ENCODE results near the gene SLC25A21. TPM values are rescaled to one million over a fixed set of nuclear protein-coding genes. Genes with fewer than 3 reads are reported as not detected.
A peak's percentile ranks its signal among the peaks of the same experiment; 100 is the strongest.

Gene SLC25A21
- total RNA-seq, 2 donors from 2014 or later: 1.2 TPM; not detected in 1

GRCh38 chr14:36975834-36976233 is 196.6 kb downstream of the SLC25A21 start:
- H3K9me3 ChIP-seq: no peaks in the 10 kb centered on the region
- H3K27me3 ChIP-seq (replicated peaks; ENCODE audit: insufficient read depth): no peaks in the 10 kb centered on the region
- H3K36me3 ChIP-seq: no peaks in the 10 kb centered on the region
- ATAC-seq (ENCODE audit: insufficient number of reproducible peaks, low FRiP score, low read depth) (no peak), DNase-seq (ENCODE audit: low spot score) (no peak)
- H3K4me3 ChIP-seq: no peak overlapping the region
- no peak for TF ChIP-seq CTCF (IDR thresholded peaks at IDR 0.05)
- H3K27ac ChIP-seq: no peak overlapping the region
- peaks cover 7 to 18% of the 10 kb centered on the region in 2 donors for H3K4me1 ChIP-seq (ENCODE audit: control insufficient read depth in 1 of 2, low read depth in 2 of 2)

DNA sequence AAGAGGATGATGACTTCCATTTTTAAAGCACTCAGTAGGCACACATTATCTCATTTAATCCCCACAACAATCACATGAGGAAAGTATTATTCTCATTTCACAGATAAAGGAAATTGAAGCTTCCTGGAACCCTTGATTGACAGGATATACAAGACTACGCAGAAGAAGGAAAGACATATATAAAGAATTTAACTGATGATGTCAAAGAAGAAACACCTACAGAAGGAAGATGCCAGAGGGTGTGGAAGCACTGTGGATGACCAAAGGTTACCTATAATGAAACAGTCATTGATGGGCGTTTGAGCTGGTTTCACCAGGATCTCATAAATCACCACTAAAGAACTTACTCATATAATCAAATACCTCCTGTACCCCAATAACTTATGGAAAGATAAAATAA is 197.4 kb downstream of the SLC25A21 start:
- Histone ChIP-seq H3K27ac (peak overlapping the region in 1 of 2 donors; percentile 85), H3K4me1 (ENCODE audit: control insufficient read depth in 1 of 2, low read depth in 2 of 2) (peaks cover 7 to 18% of the 10 kb centered on the region in 2 donors), H3K36me3 (no peaks in the 10 kb centered on the region), H3K27me3 (replicated peaks; ENCODE audit: insufficient read depth) (no peaks in the 10 kb centered on the region), H3K4me3 (no peak overlapping the region), H3K9me3 (no peaks in the 10 kb centered on the region)
- DNase-seq (ENCODE audit: low spot score): no peak
- no peak for ATAC-seq (ENCODE audit: insufficient number of reproducible peaks, low FRiP score, low read depth)
- no peak for TF ChIP-seq CTCF (IDR thresholded peaks at IDR 0.05)

DNA sequence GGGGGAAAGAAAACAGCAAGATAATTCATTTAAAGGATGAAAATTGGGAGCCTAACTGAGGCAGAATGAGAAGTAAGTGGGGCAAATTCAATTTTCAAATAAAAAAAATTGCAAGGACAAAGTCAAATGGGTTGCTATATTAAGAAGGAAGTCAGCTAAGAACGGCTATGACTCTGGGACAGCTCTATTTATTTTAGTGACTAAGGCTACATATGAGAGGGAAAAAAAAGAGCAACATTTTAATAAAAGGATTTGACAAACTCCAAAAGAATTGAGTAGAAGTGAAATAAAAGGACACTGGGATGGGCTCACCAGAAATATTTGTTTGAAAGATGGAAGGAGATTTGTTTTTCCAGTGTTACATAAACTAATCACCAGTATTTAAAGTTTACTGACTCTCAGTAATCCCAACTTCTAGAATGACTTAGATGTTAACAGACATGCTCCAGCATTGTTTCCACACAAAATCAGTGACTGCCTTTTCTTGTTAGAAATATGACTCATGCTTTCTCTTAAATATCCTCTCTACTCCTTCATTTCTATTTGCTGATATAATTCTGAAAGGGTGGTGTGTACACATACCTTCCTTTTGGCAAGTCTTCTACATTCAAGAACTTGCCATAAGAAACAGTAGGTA is 198.5 kb downstream of the SLC25A21 start:
- ATAC-seq (ENCODE audit: insufficient number of reproducible peaks, low FRiP score, low read depth): peak; percentile 80
- no peaks in the 10 kb centered on the region for H3K36me3 ChIP-seq
- no peak overlapping the region for H3K4me3 ChIP-seq
- H3K27ac ChIP-seq: peak overlapping the region; percentile 62 to 85
- DNase-seq (ENCODE audit: low spot score): no peak
- no peak for TF ChIP-seq CTCF (IDR thresholded peaks at IDR 0.05)
- H3K9me3 ChIP-seq: no peaks in the 10 kb centered on the region
- H3K4me1 ChIP-seq (ENCODE audit: control insufficient read depth in 1 of 2, low read depth in 2 of 2): peaks cover 7 to 18% of the 10 kb centered on the region in 2 donors
- H3K27me3 ChIP-seq (replicated peaks; ENCODE audit: insufficient read depth): no peaks in the 10 kb centered on the region

GRCh38 chr14:36971263-36971855 is 201.0 kb downstream of the SLC25A21 start:
- no peak for ATAC-seq (ENCODE audit: insufficient number of reproducible peaks, low FRiP score, low read depth)
- no peaks in the 10 kb centered on the region for H3K36me3 ChIP-seq
- no peaks in the 10 kb centered on the region for H3K9me3 ChIP-seq
- no peak for DNase-seq (ENCODE audit: low spot score)
- H3K27me3 ChIP-seq (replicated peaks; ENCODE audit: insufficient read depth): no peaks in the 10 kb centered on the region
- no peak for TF ChIP-seq CTCF (IDR thresholded peaks at IDR 0.05)
- H3K4me3 ChIP-seq: no peak overlapping the region
- no peak overlapping the region for H3K27ac ChIP-seq
- H3K4me1 ChIP-seq (ENCODE audit: control insufficient read depth in 1 of 2, low read depth in 2 of 2): peaks cover 7 to 18% of the 10 kb centered on the region in 2 donors

GRCh38 chr14:36967892-36968555 is 204.4 kb downstream of the SLC25A21 start:
- DNase-seq (ENCODE audit: low spot score) (no peak), ATAC-seq (ENCODE audit: insufficient number of reproducible peaks, low FRiP score, low read depth) (no peak)
- Histone ChIP-seq H3K36me3 (no peaks in the 10 kb centered on the region), H3K9me3 (no peaks in the 10 kb centered on the region), H3K4me1 (ENCODE audit: control insufficient read depth in 1 of 2, low read depth in 2 of 2) (peaks cover under 1% of the 10 kb centered on the region in 2 donors), H3K4me3 (no peak overlapping the region), H3K27me3 (replicated peaks; ENCODE audit: insufficient read depth) (no peaks in the 10 kb centered on the region), H3K27ac (no peak overlapping the region)
- TF ChIP-seq CTCF (IDR thresholded peaks at IDR 0.05): no peak

Data from thoracic aorta (tissue), 2 donors.